DMS 273 (cell line): Measurements from ENCODE around the gene SEMA4D.

ENCODE experiments used
- DNase-seq: peaks from one replicate; lab custom pipeline; 2025; ENCODE audit not compliant: unreplicated experiment; lab: John Stamatoyannopoulos, UW

SEMA4D gene

GRCh38 chr9:89528540-89528939, 30.6 kb upstream of the SEMA4D start:
- DNase-seq: no peak

GRCh38 chr9:89528131-89528530, 30.2 kb upstream of the SEMA4D start:
- DNase-seq: no peak

DNA sequence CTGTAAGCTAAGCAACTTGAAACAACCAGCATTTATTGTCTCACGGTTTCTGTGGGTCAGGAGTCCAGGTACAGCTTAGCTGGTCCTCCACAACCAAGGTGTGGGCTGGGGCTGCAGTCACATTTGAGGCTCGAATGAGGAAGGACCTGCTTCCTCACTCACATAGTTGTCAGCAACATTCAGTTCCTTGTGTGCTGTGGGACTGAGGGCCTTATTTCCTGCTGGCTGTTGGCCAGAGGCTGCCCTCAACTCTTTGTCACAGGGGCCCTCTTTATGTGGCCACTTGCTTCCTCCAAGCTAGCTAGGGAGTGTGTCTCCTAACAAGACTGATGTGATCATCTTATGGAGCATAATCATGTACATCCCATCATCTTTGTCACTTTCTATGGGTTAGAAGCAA, 29.2 kb upstream of the SEMA4D start:
- DNase-seq: no peak

DNA sequence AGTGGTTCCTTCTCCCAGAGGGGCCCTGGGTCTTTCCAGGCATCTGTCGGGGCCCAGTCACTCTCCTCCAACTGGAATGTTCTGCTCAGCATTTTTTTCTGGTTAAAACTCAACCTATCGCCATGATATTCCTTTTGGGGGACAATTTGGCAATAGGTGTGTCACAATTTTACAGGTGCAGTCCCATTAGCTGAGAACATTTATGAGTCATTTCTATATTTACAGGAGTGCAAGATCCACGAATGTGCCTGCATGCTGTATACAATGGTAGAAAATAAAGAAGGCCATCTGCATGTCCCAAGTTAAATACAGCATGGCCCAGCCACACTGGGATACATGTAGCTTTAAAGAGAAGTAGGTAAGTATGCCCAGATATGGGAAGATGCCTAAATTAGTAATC, 28.8 kb upstream of the SEMA4D start:
- DNase-seq: no peak

- DNase-seq: no peak
These were observed 27.8 kb upstream of the SEMA4D start for GRCh38 chr9:89525446-89526374.

- no peak for DNase-seq
These were observed 27.1 kb upstream of the SEMA4D start for GRCh38 chr9:89524963-89525362.

GRCh38 chr9:89523948-89524347, 26.0 kb upstream of the SEMA4D start:
- no peak for DNase-seq

GRCh38 chr9:89522959-89523285, 25.0 kb upstream of the SEMA4D start:
- DNase-seq: no peak

GRCh38 chr9:89522261-89522958, 24.5 kb upstream of the SEMA4D start:
- no peak for DNase-seq

- DNase-seq: no peak
These were observed 21.5 kb upstream of the SEMA4D start for GRCh38 chr9:89519366-89519805.

- no peak for DNase-seq
These were observed 20.8 kb upstream of the SEMA4D start for GRCh38 chr9:89518466-89519365.

DNA sequence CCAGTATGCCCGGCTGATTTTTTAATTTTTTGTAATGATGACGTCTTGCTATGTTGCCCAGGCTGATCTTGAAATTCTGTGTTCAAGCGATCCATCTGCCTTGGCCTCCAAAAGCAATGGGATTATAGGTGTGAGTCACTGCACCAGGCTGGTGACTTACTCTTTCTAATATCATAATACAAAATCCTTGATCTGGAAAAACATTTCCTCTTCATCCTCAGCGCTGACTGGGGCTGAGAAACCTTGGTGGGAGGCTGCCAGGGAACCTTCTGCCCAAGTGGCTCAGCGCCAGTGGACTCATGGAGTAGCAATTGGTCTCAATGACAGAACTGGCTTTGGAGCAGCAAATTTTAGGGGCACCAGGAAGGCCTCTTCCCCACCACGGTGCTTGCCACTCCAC, 17.5 kb upstream of the SEMA4D start:
- DNase-seq: peak; percentile 34

DNA sequence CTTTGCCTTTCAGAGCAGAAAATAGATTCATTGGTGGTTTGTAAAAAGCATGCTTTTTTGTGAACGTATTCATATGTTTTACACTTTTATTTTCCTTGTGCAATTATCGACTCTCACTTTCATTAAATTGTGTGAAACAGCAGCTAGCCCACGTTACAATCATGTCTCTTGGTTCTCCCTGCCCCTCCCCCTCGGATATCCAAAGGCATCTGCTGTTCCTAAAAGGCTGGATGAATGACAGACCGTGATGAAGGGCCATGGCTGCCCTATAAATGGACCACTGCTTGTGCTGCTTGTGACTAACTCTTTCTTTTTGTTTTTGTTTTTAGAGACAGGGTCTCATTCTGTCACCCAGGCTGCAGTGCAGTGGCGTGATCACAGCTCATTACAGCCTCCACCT, 17.0 kb upstream of the SEMA4D start:
- DNase-seq: no peak

DNA sequence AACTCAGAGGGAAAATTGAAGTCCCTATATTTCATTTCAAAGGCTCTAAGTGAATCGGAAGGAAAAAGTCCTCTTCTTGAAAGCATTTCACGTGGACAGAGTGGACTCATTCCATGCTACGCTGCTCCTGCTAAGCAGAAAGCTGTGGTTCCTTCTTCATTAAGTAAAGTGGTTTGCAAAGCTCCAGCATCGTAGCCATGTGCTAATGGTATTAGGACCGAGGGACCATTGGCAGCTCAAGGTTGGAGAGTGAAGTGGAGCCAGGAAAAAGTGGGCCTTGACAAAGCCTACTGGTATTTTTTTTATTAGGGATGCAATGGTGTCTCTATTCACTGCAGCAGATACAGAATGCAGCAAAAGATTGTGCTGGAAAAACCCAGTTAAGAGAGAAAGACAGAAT, 16.4 kb upstream of the SEMA4D start:
- no peak for DNase-seq

GRCh38 chr9:89513837-89514236, 15.9 kb upstream of the SEMA4D start:
- DNase-seq: peak; percentile 19

DNA sequence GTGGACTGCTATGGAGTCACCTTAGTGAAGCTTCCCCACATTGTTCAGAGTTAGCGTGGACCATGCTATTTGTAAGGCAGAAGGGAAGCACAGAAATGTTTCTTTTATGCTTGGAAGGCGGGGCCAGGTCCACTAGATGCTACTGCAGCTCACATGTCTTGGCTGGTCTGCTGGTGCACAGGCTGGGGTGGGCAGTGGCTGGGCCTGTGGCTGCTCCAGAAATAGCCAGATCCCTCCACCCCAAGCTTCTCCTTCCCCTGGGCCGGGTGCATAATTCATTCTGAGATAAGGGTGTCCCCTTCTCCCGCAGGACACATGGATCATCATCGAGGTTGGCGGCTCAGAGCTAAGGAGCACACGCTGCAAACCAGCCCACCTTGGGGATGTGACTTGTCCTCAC, 14.5 kb upstream of the SEMA4D start:
- DNase-seq: no peak

- no peak for DNase-seq
These were observed 11.2 kb upstream of the SEMA4D start for GRCh38 chr9:89508951-89509615.

- no peak for DNase-seq
These were observed 8.0 kb upstream of the SEMA4D start for GRCh38 chr9:89505911-89506310.

- no peak for DNase-seq
These were observed 7.1 kb upstream of the SEMA4D start for GRCh38 chr9:89505048-89505447.

GRCh38 chr9:89502671-89503070, 4.8 kb upstream of the SEMA4D start:
- no peak for DNase-seq

- DNase-seq: no peak
These were observed 4.2 kb upstream of the SEMA4D start for GRCh38 chr9:89502038-89502601.
